ENCODE results near the gene PTPA.

DNA sequence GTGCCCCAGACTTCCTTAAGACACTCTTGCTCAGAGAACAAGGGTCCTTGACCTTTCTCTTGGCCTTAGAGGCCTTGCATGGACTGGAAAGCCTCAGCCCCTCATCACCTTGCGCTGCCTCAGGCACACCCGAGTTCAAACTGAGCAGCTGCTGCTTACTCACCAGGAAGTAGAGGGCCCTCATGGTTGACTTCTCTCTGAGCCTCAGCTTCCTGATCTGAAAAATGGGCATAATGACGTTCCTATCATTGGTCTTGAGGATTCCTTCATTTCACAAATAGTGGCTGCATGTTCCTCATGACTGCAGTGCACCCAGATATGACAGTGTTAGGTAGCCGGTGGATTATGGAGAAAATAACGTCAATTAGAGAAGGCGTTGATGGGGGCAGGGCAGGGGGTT, 38.2 kb downstream of the PTPA start:
- TF ChIP-seq GATA3 (IDR thresholded peaks at IDR 0.05; ENCODE audit: low read depth, low read length) (no peak), GATA2 (IDR thresholded peaks at IDR 0.05; ENCODE audit: low read depth, low read length) (no peak)
